ENCODE measurements around the gene CDH4.

Gene CDH4

DNA sequence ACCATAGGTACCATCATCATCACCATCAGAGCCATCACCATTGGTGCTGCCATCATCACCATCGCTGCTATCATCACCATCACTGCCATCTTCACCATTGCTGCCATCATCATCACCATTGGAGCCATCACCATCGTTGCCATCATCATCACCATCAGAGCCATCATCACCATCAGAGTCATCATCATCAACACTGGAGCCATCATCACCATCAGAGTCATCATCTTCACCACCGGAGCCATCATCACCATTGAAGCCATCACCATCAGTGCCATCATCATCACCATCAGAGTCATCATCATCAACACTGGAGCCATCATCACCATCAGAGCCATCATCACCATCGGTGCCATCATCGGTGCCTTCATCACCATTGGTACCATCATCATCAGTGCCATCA, 474.9 kb downstream of the CDH4 start:
- POLR2A ChIA-PET (ENCODE audit: low non-redundant PET) = no interaction called here
- TF ChIP-seq, protein P1, sequence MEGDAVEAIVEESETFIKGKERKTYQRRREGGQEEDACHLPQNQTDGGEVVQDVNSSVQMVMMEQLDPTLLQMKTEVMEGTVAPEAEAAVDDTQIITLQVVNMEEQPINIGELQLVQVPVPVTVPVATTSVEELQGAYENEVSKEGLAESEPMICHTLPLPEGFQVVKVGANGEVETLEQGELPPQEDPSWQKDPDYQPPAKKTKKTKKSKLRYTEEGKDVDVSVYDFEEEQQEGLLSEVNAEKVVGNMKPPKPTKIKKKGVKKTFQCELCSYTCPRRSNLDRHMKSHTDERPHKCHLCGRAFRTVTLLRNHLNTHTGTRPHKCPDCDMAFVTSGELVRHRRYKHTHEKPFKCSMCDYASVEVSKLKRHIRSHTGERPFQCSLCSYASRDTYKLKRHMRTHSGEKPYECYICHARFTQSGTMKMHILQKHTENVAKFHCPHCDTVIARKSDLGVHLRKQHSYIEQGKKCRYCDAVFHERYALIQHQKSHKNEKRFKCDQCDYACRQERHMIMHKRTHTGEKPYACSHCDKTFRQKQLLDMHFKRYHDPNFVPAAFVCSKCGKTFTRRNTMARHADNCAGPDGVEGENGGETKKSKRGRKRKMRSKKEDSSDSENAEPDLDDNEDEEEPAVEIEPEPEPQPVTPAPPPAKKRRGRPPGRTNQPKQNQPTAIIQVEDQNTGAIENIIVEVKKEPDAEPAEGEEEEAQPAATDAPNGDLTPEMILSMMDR (conservative IDR thresholded peaks at IDR 0.05; ENCODE audit: low read depth) = no peak
- CTCF ChIA-PET = no interaction called here

DNA sequence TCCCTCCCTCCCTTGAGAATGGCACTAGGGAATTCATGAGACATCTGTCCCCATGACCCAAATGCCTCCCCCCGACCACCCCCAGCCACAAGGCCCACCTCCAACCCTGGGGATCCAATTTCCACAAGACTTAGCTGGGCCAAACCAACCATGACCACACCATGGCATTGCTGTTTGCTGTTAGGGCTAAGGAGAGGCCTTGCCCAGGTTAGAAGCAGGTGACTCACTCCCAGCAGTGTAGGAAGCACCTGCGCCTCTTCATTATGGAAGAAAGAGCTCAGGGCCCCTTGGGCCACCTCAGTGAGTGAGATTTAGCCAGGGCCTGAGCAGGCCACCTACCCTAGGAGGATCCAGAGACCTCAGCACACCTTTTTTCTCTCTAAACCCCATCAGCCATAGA, 475.7 kb downstream of the CDH4 start:
- TF ChIP-seq, protein P1 (conservative IDR thresholded peaks at IDR 0.05; ENCODE audit: low read depth) = no peak

More for the DNA sequence above, 474.9 kb downstream of the CDH4 start:
- H3K27ac ChIP-seq = no peak overlapping the region
- DNase-seq (ENCODE audit: low spot score) = no peak

DNA sequence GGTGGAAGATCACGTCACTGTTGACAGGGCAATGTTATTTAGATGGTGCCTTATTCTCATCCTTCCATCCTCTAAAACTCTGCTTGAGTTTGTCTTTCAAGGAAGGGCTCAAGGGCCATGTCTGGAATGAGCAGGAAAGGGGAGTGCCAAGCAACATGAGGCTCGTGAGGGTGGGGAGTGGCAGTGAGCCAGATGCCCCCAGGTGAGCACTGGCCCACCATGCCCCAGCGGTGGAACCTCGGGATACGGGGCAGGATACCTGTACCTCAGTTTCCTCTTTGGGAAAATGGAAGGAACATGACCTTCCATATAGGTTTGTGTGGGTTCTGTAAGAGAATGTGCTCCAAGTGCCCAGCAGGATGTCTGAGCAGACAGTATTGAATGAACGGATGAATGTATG, 476.3 kb downstream of the CDH4 start:
- no peak for DNase-seq (ENCODE audit: low spot score)
- TF ChIP-seq, protein P1 (conservative IDR thresholded peaks at IDR 0.05; ENCODE audit: low read depth) = no peak
- CTCF ChIA-PET = no interaction called here
- POLR2A ChIA-PET (ENCODE audit: low non-redundant PET) = no interaction called here
- H3K27ac ChIP-seq = no peak overlapping the region

More for the DNA sequence above, 475.7 kb downstream of the CDH4 start:
- no peak for DNase-seq (ENCODE audit: low spot score)
- H3K27ac ChIP-seq = no peak overlapping the region
- ChIA-PET POLR2A (ENCODE audit: low non-redundant PET) (no interaction called here), CTCF (interaction anchor here (0.6 kb wide), 1 partner anchor 87 kb away, joined by 3 read pairs; no protein-coding TSS in a partner anchor)

DNA sequence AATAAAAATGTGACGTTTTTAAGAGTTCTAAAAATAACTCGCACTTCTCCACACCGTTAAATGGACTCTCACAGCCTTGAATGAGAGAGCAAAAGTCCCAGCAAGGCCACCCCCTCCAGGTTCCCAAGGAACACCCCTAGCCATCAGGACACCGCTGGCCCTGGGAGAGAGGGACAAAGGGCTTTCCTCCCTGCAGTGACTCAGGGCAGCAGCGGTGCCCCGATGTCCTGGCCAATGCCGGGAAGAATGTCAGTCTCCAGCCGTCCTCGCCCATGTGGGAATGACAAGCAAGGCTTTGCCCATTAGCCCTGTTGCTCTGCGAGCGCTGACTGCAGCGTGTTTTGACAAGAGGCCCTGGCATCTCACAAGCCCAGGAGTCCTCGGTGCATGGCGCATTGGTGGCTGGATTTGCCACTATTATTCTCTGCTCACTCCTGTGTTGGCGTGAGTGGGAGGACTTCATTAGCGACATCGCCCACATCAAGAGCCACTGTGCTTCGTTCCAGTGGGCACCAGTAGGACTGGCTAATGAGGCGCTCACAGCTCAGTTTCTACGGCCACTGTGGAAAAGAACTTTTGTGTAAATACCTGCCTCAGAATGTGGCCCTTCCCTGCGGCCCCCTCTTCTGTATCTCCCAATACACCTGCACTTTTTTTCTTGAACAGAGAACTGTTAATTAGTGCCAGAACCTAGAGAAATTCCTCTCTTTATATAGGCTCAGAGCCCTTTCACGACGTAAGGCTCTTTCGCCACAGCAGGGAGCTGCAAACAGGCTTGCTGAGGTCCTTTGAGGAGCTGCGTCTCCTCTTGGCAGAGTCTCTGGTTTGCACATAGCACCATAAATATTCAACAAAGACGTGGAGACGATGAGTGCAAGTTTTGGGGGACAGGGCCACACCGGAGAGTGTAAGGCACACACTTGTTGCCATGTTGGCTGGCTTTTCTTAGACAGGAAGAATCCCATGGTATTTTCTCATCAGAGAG, 477.0 kb downstream of the CDH4 start:
- no peak for DNase-seq (ENCODE audit: low spot score)
- ChIA-PET POLR2A (ENCODE audit: low non-redundant PET) (no interaction called here), CTCF (interaction anchor here (0.6 kb wide), 1 partner anchor 430 kb away, joined by 4 read pairs; no protein-coding TSS in a partner anchor)
- TF ChIP-seq, protein P1 (conservative IDR thresholded peaks at IDR 0.05; ENCODE audit: low read depth) = no peak
- H3K27ac ChIP-seq = no peak overlapping the region

DNA sequence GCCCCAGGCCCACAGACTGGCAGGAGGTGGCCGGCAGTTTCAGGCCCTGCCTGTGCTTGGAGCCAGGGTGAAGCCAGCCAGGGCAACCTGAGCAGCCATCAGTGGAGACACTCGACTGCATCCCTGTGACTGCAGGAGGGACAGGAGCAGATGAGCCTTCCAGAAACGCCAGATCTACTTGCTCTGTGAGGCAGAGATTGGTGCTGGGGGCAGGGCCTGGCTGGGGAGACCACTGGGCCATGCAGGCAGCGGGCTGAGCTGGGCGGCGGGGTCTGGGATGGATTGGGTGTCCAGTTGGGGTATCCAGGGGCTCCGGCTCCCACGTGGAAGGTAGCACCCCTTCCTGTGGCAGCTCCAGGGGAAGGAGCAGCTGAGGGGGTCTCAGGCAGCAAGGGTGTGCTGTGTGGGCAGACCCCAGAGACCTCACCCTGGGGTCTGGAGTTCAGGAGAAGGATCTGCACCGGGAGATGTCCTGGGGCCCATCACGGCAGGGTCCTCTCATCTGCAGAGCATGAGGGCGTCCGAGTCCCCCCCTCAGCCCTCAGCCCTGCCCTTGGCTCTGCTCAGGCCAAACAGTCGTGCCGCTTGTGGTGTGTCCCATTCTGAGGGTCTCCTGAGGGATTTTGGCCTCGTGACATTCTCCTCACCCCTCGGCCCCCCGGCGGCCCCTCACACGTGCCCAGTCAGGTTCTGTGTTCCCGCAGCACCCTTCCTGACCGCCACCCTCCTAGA, 478.7 kb downstream of the CDH4 start:
- TF ChIP-seq, protein P1 (conservative IDR thresholded peaks at IDR 0.05; ENCODE audit: low read depth) = no peak

More for the DNA sequence above, 478.7 kb downstream of the CDH4 start:
- DNase-seq (ENCODE audit: low spot score) = no peak
- no peak overlapping the region for H3K27ac ChIP-seq
- POLR2A ChIA-PET (ENCODE audit: low non-redundant PET) = no interaction called here
- CTCF ChIA-PET = interaction anchor here (0.6 kb wide), 1 partner anchor 158 kb away, joined by 3 read pairs; no protein-coding TSS in a partner anchor
